ENCODE measurements around the gene ASS1. TPM values are rescaled to one million over a fixed set of nuclear protein-coding genes. Genes with fewer than 3 reads are reported as not detected.

Gene ASS1
- total RNA-seq, 1 experiment from 2014 or later: 83.0 TPM

DNA sequence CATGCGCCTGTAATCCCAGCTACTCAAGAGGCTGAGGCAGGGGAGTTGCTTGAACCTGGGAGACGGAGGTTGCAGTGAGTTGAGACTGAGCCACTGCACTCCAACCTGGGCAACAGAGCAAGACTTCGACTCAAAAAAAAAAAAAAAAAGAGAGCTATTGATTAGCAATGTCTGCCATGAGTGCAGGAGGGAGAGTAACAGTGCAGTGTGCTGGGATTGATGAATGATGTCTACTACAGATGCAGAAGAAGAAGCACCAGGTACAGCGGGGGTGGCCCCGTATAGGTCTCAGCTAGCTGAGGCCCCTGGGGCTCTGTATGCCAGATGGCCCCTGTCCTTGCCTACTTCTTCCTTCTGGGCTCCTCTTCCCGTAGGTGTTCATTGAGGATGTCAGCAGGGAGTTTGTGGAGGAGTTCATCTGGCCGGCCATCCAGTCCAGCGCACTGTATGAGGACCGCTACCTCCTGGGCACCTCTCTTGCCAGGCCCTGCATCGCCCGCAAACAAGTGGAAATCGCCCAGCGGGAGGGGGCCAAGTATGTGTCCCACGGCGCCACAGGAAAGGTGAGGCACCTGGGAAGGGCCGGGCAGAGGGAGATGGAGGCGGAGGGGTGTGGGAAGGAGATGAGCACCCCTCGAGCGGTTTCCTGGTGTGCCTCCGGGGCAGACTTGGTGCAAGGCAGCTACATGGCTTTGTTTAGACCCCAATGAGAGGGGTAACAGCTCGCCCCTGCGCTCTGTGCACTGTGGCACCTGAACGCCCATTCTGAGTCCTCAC is 13.5 kb downstream of the ASS1 start:
- Histone ChIP-seq H3K27me3 (ENCODE audit: low read length) (no peaks in the 10 kb centered on the region), H3K9ac (ENCODE audit: low read length) (no peak overlapping the region), H3K4me3 (ENCODE audit: low read length) (no peak overlapping the region), H3K79me2 (ENCODE audit: low read length) (no peaks in the 10 kb centered on the region), H3K4me1 (ENCODE audit: insufficient read depth, low read length) (no peaks in the 10 kb centered on the region), H3K9me2 (replicated peaks; ENCODE audit: low read length) (no peaks in the 10 kb centered on the region), H3F3A (ENCODE audit: low read length, unreplicated experiment) (no peaks in the 10 kb centered on the region), H3K4me2 (ENCODE audit: low read length) (no peak overlapping the region), H2AFZ (ENCODE audit: low read length) (no peak overlapping the region), H3K36me3 (ENCODE audit: low read depth, low read length) (no peaks in the 10 kb centered on the region), H4K20me1 (ENCODE audit: low read length) (no peaks in the 10 kb centered on the region), H3K9me3 (ENCODE audit: low read length) (no peaks in the 10 kb centered on the region), H3K27ac (ENCODE audit: low read length) (no peak overlapping the region)
- intact Hi-C loops (cut with micrococcal nuclease): no loop called here
- DNase-seq: no peak
- TF ChIP-seq EZH2 (IDR thresholded peaks at IDR 0.05; ENCODE audit: low read length, unreplicated experiment) (no peak), EZH2phosphoT487 (IDR thresholded peaks at IDR 0.05; ENCODE audit: borderline replicate concordance, low read length) (no peak)
- TF ChIP-seq, protein P1, sequence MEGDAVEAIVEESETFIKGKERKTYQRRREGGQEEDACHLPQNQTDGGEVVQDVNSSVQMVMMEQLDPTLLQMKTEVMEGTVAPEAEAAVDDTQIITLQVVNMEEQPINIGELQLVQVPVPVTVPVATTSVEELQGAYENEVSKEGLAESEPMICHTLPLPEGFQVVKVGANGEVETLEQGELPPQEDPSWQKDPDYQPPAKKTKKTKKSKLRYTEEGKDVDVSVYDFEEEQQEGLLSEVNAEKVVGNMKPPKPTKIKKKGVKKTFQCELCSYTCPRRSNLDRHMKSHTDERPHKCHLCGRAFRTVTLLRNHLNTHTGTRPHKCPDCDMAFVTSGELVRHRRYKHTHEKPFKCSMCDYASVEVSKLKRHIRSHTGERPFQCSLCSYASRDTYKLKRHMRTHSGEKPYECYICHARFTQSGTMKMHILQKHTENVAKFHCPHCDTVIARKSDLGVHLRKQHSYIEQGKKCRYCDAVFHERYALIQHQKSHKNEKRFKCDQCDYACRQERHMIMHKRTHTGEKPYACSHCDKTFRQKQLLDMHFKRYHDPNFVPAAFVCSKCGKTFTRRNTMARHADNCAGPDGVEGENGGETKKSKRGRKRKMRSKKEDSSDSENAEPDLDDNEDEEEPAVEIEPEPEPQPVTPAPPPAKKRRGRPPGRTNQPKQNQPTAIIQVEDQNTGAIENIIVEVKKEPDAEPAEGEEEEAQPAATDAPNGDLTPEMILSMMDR (conservative IDR thresholded peaks at IDR 0.05; ENCODE audit: low read depth, low read length): no peak
- CTCF ChIA-PET: no interaction called here
- BruUV-seq (replicated peaks): no TSS peak
- POLR2A ChIA-PET (ENCODE audit: unreplicated experiment): no interaction called here
- no peak for ATAC-seq

DNA sequence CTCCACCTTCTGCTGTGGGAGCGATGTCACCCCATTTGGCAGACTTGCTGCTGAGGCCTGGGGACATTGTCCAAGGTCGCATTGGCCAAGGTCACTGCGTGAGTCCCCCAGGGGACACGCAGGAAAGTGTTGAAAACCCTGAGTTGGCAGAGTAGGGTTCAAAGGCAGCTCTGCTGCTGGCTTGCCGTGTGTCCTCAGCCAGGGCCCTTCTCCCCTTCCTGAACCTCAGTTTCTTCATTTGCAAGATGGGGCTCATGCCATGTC is 14.0 kb downstream of the ASS1 start:
- Histone ChIP-seq H3K27me3 (ENCODE audit: low read length) (no peaks in the 10 kb centered on the region), H3K9ac (ENCODE audit: low read length) (no peak overlapping the region), H3K9me2 (replicated peaks; ENCODE audit: low read length) (no peaks in the 10 kb centered on the region), H4K20me1 (ENCODE audit: low read length) (no peaks in the 10 kb centered on the region), H2AFZ (ENCODE audit: low read length) (no peak overlapping the region), H3F3A (ENCODE audit: low read length, unreplicated experiment) (no peaks in the 10 kb centered on the region), H3K79me2 (ENCODE audit: low read length) (no peaks in the 10 kb centered on the region), H3K4me2 (ENCODE audit: low read length) (no peak overlapping the region), H3K36me3 (ENCODE audit: low read depth, low read length) (no peaks in the 10 kb centered on the region), H3K4me3 (ENCODE audit: low read length) (no peak overlapping the region), H3K27ac (ENCODE audit: low read length) (no peak overlapping the region), H3K9me3 (ENCODE audit: low read length) (no peaks in the 10 kb centered on the region), H3K4me1 (ENCODE audit: insufficient read depth, low read length) (no peaks in the 10 kb centered on the region)
- intact Hi-C loops (cut with micrococcal nuclease): no loop called here
- POLR2A ChIA-PET (ENCODE audit: unreplicated experiment): no interaction called here
- no TSS peak for BruUV-seq (replicated peaks)
- no peak for TF ChIP-seq EZH2phosphoT487 (IDR thresholded peaks at IDR 0.05; ENCODE audit: borderline replicate concordance, low read length)
- ATAC-seq: no peak
- DNase-seq: no peak
- CTCF ChIA-PET: no interaction called here

DNA sequence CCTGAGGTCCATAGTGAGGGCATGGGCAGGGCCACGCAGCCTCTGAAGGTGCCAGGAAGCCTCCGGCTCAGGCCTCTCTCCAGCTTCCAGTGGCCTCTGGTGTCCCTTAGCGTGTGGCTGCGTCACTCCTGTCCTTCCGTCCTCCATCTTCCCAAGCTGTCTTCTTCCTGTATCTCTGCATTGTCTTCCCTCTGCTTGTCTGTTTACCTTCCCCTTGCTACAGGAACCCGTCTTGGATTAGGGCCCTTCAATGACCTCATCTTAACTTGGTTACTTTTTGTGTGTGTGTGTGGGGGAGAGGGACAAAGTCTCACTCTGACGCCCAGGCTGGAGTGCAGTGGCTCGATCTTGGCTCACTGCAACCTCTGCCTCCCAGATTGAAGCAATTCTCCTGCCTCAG is 14.4 kb downstream of the ASS1 start:
- Histone ChIP-seq H2AFZ (ENCODE audit: low read length) (no peak overlapping the region), H3K9ac (ENCODE audit: low read length) (no peak overlapping the region), H3K4me3 (ENCODE audit: low read length) (no peak overlapping the region), H3K9me3 (ENCODE audit: low read length) (no peaks in the 10 kb centered on the region), H4K20me1 (ENCODE audit: low read length) (no peaks in the 10 kb centered on the region), H3K4me2 (ENCODE audit: low read length) (no peak overlapping the region), H3K36me3 (ENCODE audit: low read depth, low read length) (no peaks in the 10 kb centered on the region), H3K4me1 (ENCODE audit: insufficient read depth, low read length) (no peaks in the 10 kb centered on the region), H3K27ac (ENCODE audit: low read length) (no peak overlapping the region), H3K79me2 (ENCODE audit: low read length) (no peaks in the 10 kb centered on the region), H3F3A (ENCODE audit: low read length, unreplicated experiment) (no peaks in the 10 kb centered on the region), H3K9me2 (replicated peaks; ENCODE audit: low read length) (no peaks in the 10 kb centered on the region), H3K27me3 (ENCODE audit: low read length) (no peaks in the 10 kb centered on the region)
- ATAC-seq: no peak
- no TSS peak for BruUV-seq (replicated peaks)
- intact Hi-C loops (cut with micrococcal nuclease): no loop called here
- ChIA-PET POLR2A (ENCODE audit: unreplicated experiment) (no interaction called here), CTCF (no interaction called here)
- no peak for DNase-seq
- TF ChIP-seq, protein P1 (conservative IDR thresholded peaks at IDR 0.05; ENCODE audit: low read depth, low read length): no peak
- TF ChIP-seq EZH2 (IDR thresholded peaks at IDR 0.05; ENCODE audit: low read length, unreplicated experiment) (no peak), EZH2phosphoT487 (IDR thresholded peaks at IDR 0.05; ENCODE audit: borderline replicate concordance, low read length) (no peak)
